Measurements from ENCODE around the gene CEBPA.
A peak's percentile ranks its signal among the peaks of the same experiment; 100 is the strongest.

The CEBPA gene

DNA sequence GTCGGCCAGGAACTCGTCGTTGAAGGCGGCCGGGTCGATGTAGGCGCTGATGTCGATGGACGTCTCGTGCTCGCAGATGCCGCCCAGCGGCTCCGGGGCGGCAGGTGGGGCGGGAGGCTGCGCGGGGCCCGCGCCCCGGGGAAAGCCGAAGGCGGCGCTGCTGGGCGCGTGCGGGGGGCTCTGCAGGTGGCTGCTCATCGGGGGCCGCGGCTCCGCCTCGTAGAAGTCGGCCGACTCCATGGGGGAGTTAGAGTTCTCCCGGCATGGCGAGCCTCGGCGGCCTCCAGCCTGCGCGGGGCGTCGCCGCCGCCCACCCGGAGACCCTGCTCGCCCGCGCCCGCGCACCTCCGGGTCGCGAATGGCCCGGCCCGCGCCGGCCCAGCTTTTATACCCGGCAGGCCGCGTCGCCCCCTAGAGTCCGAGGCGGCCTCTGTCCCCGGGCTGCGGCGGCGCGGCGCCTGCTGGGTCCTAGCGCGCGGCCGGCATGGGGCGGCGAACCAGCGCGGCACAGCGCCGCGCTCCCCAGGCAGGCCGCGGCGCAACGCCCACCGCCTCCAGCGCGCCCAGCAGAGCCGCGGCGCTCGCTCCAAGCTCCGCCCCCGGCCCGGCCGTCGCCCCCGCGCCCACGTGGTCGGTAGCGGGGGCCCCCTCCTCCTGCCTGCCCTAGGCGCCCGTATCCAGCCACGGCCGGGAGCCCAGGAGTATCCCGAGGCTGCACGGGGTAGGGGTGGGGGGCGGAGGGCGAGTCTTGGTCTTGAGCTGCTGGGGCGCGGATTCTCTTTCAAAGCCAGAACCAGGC, at the start of gene CEBPA:
TSS of gene CEBPA (minus strand) at position 360 of the 799 bp plus-strand sequence. CDS start at position 240, 120 bp downstream.
- DNase-seq, result peak; percentile 66

- no peak for DNase-seq
These were observed 48.4 kb upstream of the CEBPA start for GRCh38 chr19:33350538-33351309.

DNA sequence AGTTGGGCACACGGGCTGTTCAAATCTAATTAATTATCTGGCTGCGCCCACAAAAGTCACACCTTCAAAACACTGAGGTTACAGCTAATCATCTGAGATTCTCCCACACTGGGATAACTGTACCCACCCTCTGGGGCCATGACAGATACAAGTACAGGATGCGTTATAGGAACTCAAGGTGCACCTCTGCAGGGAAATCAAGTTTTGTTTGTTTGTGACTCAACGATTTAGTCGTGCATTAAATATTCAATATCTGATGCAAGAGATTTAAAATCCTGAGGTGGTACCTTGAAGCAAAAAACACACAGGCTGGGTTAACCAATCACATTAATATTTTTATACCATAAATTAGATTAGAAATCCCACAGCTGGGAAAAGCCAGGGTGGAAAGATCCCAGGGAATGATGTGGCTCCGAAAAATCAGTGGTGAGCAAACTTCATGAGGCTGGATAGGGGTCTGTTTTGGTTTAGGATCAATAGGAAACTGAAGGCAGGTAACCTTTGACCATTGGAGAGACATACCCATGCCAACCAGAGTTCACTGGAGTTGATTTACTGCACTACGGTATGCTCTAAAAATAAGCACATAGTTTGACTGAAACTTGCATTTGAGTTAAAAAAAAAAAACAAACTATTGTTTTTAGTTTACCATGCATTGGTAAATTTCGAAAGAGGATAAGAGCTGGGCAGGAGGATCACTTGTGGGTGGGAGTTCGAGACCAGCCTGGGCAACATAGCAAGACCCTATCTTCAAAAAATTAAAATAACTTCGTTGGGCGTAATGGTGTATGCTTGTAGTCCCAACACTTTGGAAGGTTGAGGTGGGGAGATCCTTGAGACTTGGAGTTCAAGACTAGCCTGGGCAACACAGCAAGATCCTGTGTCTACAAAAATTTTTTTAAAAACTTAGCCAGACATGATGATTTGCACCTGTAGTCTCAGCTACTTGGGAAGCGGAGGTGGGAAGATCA, 47.3 kb upstream of the CEBPA start:
- DNase-seq, result no peak

GRCh38 chr19:33348301-33349010, 46.1 kb upstream of the CEBPA start:
- no peak for DNase-seq

DNA sequence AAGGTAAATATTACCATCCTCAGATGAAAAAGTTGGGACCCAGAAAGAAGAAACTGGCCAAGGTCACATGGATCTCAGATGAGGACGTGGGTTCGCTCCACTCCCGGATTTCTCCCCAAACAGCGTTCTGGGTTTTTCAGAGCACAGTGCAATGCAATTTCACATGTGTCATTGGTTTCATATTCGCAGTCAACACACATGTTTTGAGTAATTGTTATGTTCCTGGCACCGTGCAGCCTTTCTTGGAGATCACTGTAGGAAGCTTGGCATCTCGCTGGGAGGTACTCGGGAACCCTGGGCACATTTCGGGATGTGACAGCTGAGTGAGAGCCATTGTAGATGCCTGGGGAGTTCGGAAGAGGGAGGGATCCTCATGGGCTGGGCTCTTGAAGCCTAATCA, 45.0 kb upstream of the CEBPA start:
- DNase-seq, result no peak

- no peak for DNase-seq
These were observed 44.3 kb upstream of the CEBPA start for GRCh38 chr19:33346665-33347064.

GRCh38 chr19:33345163-33345562, 42.8 kb upstream of the CEBPA start:
- no peak for DNase-seq

DNA sequence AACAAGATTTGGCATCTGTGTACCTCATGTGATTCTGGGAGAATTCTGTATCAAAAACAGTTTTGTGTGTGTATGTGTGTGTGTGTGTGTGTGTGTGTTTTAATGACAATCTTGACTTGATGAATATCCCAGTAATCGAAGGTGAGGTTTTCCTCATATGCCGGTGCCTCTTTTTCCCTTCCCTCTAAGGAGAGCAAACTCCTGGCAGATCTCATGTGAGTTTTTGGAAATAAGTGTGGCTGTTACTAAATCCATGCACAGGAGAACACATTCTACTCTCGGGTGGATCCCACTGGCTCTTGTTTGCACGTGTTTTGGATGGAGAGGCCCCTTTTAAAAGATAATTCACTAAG, 42.2 kb upstream of the CEBPA start:
- no peak for DNase-seq

- peak; percentile 12 for DNase-seq
These were observed 41.7 kb upstream of the CEBPA start for GRCh38 chr19:33343859-33344572.

DNA sequence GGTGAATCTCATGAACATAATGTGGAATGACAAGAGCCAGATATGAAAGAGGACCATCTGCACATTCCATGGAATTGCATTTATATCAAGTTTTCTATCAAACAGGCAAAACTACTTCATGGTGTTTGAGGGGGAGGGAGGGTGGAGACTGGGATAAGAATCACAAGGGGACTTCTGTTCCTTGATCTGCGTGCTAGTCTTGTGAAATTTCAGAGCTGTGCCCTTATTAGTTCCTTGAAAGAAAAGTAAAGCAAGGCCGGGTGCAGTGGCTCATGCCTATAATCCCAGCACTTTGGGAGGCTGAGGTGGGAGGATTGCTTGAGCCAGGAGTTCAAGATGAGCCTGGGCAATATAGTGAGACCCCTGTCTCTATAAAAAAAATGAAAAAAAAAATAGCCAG, 41.0 kb upstream of the CEBPA start:
- DNase-seq, result no peak

- no peak for DNase-seq
These were observed 38.7 kb upstream of the CEBPA start for GRCh38 chr19:33340991-33341390.

GRCh38 chr19:33339016-33339984, 37.0 kb upstream of the CEBPA start:
- no peak for DNase-seq

DNA sequence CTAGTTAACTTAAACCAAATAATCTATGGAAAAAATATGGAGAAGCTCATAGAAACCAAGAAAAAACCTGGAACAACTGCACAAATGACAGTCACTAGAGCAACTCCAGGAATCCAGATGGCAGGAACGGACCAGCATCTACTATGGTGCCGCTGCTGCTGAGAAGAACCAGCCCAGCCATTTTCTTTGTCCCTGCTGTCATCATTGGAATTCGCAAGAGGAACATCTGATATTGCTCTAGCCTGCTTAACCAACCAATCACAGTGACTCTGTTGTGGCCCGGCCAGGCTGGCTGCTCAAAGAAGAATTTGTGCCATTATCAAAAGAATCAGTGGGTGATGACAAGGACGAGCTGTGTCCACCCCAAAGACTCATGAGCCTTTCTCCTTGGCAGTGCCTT, 33.1 kb upstream of the CEBPA start:
- DNase-seq, result no peak

DNA sequence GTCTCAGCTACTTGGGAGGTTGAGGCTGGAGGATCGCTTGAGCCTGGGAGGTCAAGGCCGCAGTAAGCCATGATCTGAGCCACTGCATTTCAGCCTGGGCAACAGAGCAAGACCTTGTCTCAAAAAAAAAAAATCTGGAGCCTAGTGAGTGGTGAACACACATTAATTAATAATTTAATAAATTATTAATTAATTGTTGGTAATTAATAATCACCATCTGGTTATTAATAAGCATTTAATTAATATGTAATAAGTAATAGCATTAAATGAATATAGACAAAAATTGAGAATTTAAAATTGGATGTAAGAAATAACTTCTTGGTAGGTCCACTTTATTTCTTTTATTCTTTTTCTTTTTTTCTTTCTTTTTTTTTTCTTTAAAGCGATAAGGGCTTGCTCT, 31.9 kb upstream of the CEBPA start:
- DNase-seq, result no peak

DNA sequence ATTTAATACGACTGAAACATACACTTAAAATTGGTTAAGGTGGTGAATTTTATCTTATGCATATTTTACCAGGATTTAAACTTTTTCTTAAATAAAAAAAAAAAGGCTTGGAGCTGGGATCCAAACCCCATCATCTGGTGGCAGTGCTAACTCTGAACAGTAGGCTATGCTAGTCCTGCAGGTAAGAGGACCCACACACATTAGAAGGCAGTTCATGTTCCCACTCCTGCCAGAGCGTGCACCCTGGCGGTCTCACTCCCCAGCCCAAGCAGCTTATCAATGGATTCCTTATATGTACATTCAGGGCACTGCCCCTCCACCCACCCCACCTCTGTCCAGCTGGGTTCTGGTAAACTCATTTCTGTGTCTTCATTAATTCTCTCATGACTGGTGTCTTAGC, 31.3 kb upstream of the CEBPA start:
- DNase-seq, result no peak

DNA sequence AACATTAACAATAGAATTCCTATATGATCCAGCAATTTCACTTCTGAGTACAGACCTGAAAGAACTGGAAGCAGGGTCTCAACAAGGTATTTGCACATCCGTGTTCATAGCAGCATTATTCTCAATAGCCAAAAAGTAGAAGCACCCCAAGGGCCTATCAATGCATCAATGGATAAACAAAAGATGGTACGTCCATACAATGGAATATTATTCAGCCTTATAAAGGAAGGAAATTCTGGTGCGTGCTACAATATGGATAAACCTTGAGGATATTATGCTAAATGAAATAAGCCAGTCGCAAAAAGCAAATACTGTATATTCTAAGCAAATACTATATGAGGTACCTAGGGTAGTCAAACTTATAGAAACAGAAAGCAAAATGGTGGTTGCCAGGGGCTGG, 30.8 kb upstream of the CEBPA start:
- DNase-seq, result no peak

DNA sequence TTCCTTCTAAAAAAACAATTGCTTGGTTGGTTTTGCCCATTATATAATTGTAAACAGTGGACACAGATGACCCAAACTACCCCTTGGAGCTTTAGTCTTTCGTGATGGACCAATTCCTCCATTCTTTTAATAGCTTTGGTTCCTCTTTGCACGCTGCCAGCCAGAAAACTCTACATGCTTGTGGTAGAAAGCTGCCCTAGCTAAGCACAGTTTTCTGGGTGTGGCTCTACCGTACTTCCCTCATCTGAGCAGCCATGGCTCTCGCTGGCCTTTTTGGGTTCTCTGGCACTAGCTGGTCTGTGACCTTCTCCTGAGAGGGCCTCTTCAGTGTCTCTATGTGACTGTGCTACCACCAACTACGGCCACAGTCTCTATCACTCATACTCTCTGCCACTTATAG, 29.9 kb upstream of the CEBPA start:
- DNase-seq, result no peak

- DNase-seq, result no peak
These were observed 27.4 kb upstream of the CEBPA start for GRCh38 chr19:33329736-33330135.

GRCh38 chr19:33329060-33329459, 26.7 kb upstream of the CEBPA start:
- DNase-seq, result no peak

GRCh38 chr19:33325920-33326319, 23.6 kb upstream of the CEBPA start:
- DNase-seq, result no peak

GRCh38 chr19:33324628-33325027, 22.3 kb upstream of the CEBPA start:
- DNase-seq, result no peak

Measured in NCI-H748 treated with DMSO at 0.1 percent for 48 hours (cell line).